Globus pallidus (tissue), 1 donor: Measurements from ENCODE around the gene TMEM191C.
A peak's percentile ranks its signal among the peaks of the same experiment; 100 is the strongest.
"Not testable (repeated sequence)": the region's sequence is repeated elsewhere in the genome, so short reads cannot be mapped to it uniquely, and the experiment has no call there.

Experiments
- DNase-seq: peaks from one replicate; pipeline ENCODE4 v3.0.0-alpha.2; 2015; ENCODE audit warnings: low spot score

TMEM191C gene

DNA sequence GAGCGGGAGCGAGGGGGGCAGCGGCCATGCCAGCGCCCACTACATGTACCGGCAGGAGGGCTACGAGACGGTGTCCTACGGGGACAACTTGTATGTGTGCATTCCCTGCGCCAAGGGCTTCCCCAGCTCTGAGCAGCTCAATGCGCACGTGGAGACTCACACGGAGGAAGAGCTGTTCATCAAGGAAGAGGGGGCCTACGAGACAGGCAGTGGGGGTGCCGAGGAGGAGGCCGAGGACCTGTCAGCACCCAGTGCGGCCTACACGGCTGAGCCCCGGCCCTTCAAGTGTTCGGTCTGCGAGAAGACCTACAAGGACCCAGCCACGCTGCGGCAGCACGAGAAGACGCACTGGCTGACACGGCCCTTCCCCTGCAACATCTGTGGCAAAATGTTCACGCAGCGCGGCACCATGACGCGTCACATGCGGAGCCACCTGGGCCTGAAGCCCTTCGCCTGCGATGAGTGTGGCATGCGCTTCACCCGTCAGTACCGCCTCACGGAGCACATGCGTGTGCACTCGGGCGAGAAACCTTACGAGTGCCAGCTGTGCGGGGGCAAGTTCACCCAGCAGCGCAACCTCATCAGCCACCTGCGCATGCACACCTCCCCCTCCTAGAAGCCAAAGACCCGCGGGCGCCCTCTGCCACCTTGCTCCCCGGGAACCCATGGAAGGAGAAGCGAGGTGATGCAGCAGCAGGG lies 20.9 kb upstream of the TMEM191C start:
- no peak for DNase-seq

DNA sequence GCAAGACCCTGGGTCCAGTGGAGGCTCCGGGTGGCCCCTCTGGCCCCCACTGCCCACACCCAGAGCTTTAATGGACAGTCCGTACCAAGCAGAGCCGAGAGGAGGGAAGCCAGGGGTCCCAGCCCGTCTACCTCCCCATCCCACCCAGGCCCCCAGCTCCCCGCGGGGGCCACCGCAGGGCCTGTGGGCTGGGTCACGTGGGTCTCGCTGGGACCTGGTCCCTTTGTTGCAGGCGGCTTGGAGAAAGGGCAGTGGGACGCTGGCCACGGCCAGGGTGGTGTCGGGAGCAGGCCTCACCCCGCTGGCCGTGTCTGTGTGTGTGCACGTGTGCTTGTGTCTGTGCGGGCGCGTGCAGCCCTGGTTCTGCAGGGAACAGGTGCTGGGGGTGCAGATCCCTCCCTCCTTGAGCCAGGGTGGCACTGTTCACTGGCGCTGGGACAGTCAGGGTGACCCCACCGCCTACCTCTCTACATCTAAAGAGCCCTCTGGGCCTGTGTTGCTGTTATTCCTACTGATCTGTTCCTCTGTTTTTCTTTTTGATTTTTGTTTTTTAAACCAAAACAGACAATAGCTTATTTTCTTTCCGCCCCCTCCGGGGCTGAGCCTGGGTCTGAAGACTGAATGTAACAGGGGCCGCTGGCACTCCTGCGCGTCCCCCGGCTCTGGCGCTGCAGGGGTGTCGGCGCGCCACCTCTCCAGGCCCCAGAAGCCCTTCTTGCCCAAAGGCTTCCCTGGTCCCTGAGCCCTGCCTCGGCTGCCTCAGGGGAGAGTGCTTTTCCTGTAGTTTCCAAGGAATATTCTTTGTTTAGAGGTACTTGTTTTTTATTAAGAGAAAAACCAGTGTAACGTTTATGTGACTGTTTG lies 20.1 kb upstream of the TMEM191C start:
- no peak for DNase-seq

DNA sequence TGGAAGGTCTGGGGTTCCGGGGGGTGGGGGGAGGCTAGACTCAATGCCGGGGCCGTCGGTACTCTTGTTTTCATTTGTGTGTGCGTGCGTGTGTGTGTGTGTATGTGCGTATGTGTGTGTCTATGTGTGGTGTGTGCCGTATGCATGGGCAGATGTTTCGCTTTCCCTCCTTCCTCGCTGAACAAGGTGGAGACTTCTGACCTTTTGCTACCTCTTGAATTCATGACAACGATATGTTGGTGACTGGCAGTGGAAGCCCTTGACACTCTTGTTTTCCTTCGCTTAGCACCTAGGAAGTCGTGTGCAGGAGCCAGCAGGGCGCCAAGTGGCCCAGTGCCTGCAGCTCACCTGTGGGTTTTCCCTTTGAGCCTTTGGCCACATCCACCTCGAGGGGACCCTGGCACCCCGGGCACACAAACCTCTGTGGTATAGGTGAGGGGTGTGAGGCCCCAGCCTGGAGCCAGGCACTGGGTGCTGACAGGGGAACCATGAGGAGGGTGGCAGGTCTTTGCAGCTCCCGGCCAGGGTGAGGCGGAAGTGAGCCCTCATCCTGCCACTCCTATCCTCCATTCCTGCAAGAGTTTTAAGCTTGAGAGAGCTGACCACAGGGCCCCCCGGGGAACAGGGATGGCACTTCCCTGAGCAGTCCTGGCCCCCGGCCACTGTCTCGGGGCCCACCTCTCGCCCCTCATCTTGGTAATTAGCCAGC lies 19.3 kb upstream of the TMEM191C start:
- DNase-seq = no peak

DNA sequence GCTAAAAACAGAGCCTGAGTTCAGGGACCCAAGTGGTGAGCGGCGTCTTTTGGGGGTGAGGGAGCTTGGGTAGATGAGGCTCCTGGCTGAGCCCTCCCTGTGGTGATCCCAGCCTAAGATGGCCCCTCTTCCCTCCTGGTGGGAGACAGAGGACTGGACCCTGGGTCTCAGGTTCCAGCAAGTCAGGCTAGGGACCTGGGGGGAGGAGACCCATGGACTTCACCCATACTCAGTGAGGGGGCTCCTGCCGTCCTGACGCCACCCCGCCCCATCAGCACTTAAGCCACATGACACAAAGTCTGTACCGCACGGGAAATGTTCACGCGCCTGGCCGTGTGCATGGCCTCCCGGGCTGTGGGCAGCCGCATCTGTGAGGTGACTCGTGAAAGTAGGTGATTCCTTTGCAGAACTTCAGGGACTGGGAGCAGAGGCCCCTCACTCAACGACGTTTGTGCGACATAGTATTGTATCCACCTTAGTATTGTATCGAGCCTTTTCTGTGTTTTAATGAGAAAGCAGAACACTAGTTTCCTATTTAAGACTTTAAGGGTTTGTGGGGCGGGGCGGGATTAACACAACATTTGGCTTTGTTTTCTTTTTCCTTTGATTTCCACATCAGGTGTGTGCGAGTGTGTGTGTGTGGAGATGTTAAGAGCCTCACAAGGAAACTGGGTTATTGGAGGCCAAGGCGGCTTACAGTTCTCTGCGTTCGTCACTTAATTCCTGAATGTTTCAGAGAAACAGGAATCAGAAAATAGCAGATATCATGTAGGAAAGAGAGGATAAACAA lies 18.4 kb upstream of the TMEM191C start:
- no peak for DNase-seq

DNA sequence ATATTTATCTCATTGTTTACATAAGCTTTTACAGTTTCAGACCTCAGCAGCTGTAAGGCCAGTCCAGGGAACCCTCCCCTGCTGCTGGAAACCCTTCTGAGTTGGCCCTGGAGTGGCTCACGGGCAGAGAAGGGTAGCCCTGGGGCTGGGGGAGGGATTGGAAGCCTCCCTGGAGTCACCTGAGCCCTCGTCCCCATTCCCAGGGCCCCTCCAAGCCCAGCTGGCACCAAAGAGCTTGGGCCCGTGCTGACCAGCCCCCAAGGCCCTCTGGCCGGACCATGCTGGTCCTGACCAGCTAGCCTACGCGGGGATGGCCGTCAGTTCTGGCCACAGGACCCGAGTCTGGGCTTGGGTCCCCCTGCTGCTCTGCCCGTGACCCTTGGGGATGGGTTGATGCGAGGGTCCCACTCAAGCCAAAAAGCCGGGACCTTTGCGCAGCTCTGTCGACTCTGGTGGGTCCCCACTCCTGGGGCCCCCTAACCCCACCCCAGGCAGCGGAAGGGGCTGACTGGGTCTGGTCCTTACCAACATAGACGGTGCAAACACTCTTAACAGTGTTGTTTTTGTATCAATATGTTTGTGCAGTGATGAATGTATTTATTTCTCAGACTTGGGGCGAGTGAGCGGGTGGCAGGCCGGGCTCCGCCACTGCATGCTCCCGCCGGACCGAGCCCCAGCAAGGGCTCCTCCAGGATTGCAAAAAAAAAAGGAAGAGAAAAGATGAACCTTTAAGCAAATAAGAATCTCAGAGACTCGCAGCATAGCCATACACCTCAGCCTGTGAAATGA lies 17.5 kb upstream of the TMEM191C start:
- no peak for DNase-seq

DNA sequence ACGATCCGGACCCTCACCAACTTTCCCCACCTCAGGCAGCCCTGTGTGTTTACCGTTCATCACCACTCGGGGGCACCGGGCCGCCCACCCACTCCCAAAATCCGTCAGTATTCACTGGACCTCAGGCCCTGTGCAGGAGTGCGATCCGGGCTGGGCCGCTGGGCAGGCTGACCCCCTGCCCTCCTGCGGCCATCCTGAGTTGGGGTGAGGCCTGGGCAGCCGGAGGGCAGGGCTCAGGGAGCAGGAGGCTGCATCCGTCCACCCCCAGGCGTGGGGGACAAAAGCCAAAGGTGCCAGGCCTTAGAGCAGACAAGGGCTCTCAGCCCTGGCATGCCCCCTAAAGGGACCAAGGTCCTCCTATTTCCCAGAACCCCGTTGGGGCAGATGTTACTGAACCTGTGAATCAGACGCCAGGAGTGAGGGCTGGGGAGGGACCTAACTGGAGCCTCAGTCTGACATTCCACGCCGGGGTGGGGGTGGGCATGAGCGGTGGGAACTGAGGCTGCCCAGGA lies 16.8 kb upstream of the TMEM191C start:
- no peak for DNase-seq

DNA sequence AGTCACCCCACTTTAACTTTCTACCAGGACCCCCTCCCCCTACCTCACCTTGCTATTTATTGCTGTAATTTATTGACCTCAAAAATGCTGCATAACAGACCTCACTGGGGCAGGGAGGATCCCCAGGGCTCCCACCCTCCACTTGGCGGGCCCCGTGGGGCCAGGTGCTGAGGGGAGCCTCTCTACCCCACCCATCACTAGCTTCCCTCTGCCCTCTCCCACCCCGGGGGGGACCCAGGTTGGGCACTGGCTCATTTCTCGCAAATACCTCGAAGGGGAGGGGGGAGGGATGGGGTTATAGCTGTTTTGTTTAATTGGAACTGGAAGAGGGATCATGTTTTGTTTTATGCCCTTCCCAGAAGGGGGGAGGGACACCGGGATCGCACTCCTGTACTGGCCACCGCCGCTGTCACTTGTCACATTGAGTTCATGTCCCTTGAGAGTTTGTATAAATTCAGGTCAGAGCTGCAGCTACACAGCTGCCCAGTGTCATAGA lies 16.3 kb upstream of the TMEM191C start:
- DNase-seq = no peak

DNA sequence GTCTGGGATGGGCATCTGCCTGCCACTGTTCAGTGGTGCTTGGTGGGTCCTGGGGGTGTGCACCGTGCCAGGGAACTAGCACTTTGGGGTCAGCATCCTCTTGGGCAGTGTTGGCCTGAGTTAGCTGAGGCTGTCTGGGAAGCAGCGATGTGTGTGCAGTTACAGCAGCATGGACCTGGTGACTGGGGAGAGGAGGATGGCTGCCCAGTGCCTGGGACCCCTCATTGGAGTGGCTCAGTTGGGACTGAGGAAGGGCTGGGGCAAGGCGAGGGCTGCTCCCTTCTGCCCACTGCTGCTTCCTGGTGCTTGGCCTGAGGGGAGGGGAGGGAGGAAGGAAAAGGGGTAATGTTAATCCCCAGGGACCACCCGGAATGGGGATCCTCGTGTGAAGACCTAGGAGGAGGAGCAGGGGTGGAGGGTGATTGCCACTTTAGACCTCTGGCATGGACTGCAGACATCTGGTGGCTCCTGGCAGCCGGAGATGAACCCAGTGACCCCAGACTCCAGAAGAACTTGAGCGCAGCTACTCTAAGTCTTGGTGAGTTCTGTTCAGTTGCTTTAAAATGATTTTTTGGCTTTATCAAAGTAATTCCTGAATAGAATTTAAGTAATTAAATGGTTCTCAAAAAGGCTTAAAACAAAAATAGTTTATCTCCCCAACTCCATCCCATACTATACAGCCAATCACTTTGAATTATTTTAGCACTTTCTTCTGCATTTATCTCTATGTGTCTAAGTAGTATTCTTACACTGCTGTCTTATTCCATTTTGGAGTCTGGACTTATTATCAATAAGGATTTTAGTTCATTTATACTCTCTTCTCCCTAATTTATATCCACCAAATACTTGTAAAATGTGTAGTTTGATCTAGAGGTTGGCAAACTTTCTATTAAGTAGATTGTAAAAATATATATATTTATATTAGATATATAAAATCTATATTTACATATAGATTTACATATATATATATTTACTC lies 15.4 kb upstream of the TMEM191C start:
- DNase-seq = no peak

DNA sequence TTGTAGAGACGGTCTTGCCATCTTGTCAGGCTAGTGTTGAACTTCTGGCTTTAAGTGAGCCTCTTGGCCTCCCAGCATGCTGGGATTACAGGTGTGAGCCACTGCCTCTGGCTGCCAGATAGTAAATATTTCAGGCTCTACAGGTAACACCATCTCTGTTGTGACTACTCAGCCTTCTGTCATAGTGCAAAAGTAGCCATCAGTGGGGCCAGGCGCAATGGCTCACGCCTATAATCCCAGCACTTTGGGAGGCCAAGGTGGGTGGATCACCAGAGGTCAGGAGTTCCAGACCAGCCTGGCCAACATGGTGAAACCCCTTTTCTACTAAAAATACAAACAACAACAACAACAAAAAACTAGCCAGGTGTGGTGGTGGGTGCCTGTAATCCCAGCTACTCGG lies 14.5 kb upstream of the TMEM191C start:
- DNase-seq = not testable (repeated sequence)

DNA sequence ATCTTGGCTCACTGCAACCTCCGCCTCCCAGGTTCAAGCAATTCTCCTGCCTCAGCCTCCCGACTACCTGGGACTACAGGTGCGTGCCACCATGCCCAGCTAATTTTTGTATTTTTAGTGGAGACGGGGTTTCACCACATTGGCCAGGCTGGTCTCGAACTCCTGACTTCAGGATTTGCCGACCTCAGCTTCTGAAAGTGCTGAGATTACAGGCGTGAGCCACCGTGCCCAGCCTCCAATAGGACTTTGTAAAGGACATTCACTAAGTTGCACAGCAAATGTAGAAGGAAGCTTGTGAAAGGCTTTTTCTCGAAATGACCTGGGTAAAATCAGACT lies 12.2 kb upstream of the TMEM191C start:
- DNase-seq = not testable (repeated sequence)

DNA sequence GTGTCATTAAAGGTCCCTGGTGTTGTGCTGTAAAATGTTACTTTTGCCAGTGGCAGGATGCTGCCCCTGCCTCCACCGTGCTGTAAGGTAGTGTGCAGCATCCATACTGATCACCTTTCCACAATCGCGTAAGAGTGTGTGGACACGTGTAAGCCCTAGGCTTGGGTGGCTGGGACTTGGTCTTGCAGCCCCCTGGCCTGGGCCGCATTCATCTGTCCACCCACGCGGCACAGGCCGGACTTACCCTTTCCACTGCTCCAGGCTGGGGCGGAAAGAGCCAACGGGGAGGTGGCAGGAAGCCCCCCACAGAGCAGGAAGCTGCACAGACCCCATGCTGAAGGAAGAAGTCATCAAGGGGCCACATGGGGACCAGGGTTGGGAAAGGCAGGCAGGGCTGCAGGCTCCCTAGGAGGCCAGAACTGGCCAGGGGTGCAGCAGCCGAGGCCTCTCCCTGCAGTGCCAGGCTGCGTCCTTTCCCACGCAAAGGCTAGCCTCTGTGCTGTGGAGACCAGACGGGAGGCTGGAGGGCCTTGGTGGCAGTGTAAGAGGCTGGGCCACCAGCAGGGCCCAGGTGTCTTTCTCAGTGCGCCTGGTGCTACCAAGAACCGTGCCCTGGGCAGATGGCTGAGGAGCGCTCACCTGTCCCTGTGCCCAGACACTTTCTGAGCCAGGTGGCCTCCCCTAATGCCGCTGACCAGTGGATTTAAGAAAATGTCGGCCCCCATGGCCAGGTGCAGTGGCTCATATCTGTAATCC lies 11.7 kb upstream of the TMEM191C start:
- DNase-seq = no peak

DNA sequence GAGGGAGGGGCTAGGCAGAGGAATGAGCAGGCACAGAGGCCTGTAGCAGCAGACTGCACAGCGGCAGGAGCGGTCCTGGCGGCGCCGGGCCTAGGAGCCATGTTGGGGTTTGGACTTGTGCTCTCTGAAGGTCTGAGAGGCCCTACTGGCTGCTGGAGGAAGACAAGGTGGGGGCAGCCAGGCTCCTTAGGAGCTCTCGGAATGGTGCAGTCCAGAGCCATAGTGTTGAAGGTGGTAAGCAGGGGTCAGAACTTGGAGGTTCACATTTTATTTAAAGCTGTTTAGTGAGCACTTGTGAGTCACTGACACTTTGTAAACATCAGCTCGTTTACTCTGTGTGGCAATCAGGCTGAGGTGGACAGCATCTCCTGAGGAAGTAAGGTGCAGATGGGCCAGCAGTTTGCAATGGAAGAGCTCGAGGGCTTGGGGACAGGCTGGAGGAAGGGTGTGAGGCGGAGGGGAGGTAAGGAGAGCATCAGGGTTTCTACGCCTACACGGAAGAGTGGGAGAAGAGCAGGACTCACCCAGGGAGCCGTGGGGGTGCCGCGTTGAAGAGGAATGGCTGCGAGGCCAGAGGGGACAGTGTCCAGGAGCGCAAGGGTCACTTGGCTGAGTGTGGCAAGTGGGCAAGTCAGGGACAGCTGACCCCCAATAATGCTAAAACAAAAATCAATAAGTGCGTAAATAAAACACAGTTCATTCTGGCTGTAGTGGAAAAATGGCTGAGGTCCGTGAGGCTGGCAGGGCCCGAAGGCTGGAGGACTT lies 10.0 kb upstream of the TMEM191C start:
- DNase-seq = no peak

DNA sequence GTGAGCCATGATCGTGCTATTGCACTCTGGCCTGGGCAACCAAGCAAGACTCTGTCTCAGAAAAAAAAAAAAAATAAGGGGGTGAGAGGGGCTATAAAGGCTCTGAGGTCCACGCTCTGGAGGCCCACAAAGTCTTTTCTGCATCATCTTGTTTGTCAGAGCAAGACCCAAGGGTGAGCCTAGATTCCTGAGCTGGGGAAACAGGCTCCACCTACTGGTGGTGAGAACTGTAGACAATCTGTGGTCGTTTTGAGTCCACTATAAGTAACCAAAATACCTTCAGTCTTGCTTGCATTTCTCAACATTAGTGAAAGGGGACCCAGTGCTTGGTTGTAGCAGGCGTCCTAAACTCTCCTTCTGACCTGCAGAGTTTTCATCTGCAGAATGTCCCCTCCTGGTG lies 4.5 kb upstream of the TMEM191C start:
- DNase-seq = not testable (repeated sequence)

DNA sequence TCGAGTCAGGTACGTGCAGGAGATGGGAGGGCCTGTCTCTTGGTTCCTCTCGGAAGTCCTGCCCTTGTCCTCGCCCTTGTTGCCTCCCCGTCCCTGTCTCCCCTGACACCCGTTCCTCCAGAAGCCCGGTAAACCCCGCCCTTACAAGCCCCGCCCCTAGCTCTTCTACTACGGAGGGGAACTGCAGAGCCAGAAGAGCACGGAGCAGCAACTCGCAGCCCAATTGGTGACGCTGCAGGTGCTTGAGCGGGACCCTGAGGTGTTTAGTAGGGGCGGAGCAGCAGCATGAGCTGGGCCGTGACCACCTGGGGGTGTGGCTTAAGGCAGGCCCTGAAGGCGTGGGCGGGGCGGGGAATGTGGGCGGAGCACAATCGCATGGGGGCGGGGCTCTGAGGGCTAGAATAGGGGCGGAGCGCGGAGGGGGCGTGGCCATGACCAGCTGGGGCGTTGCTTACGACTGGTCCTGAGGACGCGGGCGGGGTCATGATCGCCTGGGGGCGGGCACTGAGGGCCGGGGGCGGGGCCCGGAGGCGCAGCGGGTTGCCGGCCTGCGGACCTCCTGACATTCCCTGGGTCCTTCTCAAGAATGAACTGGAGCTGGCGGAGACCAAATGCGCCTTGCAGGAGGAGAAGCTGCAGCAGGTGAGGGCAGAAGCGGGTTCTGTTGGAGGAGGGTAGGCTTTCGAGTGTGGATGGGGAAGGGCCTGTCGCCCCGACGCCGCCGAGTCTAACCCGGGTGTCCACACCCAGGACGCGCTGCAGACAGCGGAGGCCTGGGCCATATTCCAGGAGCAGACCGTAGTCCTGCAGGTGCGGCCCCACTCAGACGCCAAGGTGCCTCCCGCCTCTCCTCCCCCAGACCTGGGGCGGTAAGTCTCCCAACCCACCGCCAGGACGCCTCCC lies 1.3 kb downstream of the TMEM191C start:
- DNase-seq = peak; percentile 69

DNA sequence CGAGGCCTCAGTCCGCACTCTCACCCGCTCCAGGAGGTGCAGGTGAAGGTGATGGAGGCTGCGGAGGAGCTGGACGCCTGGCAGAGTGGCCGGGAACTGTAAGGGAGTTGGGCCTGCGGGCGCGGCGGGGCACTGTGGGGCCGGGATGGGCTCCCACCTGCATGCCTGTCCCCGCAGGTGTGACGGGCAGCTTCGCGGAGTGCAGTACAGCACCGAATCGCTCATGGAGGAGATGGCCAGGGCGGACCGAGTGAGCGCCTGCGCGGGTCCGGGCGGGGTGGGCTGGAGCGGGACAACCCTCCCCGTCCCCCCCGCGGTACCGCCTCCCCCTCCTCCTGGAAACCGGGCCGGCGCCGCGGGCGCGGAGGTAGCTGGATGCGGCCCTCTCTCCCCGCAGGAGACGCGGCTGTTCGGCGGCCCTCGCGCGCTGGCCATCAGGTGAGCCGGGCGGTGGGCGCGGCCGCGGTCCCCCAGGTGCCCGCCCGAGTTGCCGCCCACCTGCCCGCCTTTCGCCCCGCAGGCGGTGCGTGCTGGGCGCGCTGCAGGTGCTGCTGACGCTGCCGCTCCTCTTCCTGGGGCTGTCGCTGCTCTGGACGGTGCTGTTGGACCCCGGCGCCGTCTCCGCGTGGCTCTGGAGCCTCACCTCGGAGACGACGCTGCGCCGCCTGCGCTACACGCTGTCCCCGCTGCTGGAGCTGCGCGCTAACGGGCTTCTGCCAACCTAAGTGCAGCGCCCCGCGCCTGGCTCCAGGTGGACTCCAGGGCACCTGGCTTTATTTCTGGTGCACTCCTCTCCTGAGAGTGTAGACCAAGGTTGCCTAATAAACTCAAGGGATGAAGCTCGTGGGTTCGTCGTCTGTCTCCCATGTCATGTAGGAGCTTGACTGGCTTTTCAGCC lies 2.2 kb downstream of the TMEM191C start:
- not testable (repeated sequence) for DNase-seq

DNA sequence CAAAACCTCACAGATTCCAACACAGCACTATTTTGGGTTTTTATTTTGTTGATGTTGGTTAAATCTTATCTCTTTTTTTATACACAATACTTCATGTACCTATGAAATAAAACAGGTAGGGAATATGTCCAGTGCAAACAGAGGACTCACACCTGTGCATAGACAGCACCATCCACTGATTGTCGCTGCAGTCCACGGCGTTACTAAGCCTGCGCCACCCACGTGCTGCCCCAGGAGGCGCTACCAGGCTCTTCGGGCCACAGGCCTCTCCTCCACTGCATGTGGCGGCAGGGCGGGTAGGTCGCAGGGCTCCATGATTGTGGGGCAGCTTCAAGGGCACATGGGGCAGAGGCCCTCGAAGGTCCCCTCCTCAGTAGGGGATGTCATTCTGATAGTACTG lies 5.8 kb downstream of the TMEM191C start:
- DNase-seq = not testable (repeated sequence)
